Measurements from ENCODE around the gene ELMOD3.

DNA sequence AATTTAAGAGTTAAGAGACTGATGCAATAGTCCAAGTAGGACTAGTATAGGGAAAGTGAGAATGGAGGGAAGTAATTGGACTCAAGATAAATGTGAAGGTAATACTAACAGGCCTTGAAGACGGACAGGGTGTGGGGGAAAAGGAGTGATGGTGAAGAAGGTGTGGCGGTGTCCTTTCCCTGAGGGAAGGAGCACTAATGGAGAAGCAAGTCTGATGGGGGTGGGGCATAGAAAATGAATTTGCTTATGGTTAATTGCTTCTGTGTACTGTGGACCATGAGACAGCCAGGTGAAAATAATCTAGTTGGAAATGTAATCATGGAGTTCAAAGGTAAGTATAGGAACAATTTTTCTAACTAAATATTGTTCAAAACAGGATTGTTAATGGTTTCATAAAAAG is 19.6 kb upstream of the ELMOD3 start:
- TF ChIP-seq, protein P1, sequence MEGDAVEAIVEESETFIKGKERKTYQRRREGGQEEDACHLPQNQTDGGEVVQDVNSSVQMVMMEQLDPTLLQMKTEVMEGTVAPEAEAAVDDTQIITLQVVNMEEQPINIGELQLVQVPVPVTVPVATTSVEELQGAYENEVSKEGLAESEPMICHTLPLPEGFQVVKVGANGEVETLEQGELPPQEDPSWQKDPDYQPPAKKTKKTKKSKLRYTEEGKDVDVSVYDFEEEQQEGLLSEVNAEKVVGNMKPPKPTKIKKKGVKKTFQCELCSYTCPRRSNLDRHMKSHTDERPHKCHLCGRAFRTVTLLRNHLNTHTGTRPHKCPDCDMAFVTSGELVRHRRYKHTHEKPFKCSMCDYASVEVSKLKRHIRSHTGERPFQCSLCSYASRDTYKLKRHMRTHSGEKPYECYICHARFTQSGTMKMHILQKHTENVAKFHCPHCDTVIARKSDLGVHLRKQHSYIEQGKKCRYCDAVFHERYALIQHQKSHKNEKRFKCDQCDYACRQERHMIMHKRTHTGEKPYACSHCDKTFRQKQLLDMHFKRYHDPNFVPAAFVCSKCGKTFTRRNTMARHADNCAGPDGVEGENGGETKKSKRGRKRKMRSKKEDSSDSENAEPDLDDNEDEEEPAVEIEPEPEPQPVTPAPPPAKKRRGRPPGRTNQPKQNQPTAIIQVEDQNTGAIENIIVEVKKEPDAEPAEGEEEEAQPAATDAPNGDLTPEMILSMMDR (IDR thresholded peaks at IDR 0.05 in 4 of 5, conservative IDR thresholded peaks at IDR 0.05 in 1 of 5), result no peak
- no peak for TF ChIP-seq POLR2A (IDR thresholded peaks at IDR 0.05)
